ENCODE measurements around the gene COCH. TPM values are rescaled to one million over a fixed set of nuclear protein-coding genes. Genes with fewer than 3 reads are reported as not detected.

Gene COCH
- total RNA-seq, 1 experiment from 2014 or later = 9.4 TPM

- no peak overlapping the region for H3K27ac Mint-ChIP-seq
- H3K9me3 Mint-ChIP-seq = no peaks in the 10 kb centered on the region
- no peaks in the 10 kb centered on the region for H3K27me3 Mint-ChIP-seq (ENCODE audit: low read depth)
- CTCF ChIA-PET = no interaction called here
- H3K4me1 Mint-ChIP-seq = no peaks in the 10 kb centered on the region
- TF ChIP-seq ZMAT4 (CRISPR knock-in tag; IDR thresholded peaks at IDR 0.05) = no peak
- TF ChIP-seq USF1 (CRISPR knock-in tag; IDR thresholded peaks at IDR 0.05) = no peak
- no peak for TF ChIP-seq HMGXB4 (CRISPR knock-in tag; IDR thresholded peaks at IDR 0.05)
- TF ChIP-seq NR2C2 (CRISPR knock-in tag; IDR thresholded peaks at IDR 0.05) = no peak
- TF ChIP-seq SMAD3 (CRISPR knock-in tag; IDR thresholded peaks at IDR 0.05; ENCODE audit: borderline replicate concordance) = no peak
- no peak for TF ChIP-seq PRDM15 (CRISPR knock-in tag; IDR thresholded peaks at IDR 0.05)
- TF ChIP-seq ZNF671 (CRISPR knock-in tag; IDR thresholded peaks at IDR 0.05) = no peak
- TF ChIP-seq TCF7 (CRISPR knock-in tag; IDR thresholded peaks at IDR 0.05; ENCODE audit: low read depth) = no peak
- no peak for TF ChIP-seq GRHL2 (CRISPR knock-in tag; IDR thresholded peaks at IDR 0.05; ENCODE audit: insufficient replicate concordance, severe bottlenecking)
- no peak for TF ChIP-seq RORB (CRISPR knock-in tag; IDR thresholded peaks at IDR 0.05)
- TF ChIP-seq ATF2 (CRISPR knock-in tag; IDR thresholded peaks at IDR 0.05; ENCODE audit: borderline replicate concordance, low read depth) = no peak
- TF ChIP-seq ZNF512 (CRISPR knock-in tag; IDR thresholded peaks at IDR 0.05; ENCODE audit: borderline replicate concordance) = no peak
- TF ChIP-seq ZNF138 (CRISPR knock-in tag; conservative IDR thresholded peaks at IDR 0.05) = no peak
- TF ChIP-seq ETV6 (CRISPR knock-in tag; IDR thresholded peaks at IDR 0.05) = no peak
- TF ChIP-seq MXD4 (CRISPR knock-in tag; IDR thresholded peaks at IDR 0.05; ENCODE audit: borderline replicate concordance) = no peak
- H3K4me3 Mint-ChIP-seq = no peak overlapping the region
- DNase-seq (ENCODE audit: low spot score) = no peak
- no peaks in the 10 kb centered on the region for H3K36me3 Mint-ChIP-seq
- POLR2A ChIA-PET = no interaction called here
- ATAC-seq = no peak
Measured at GRCh38 chr14:30884901-30885300, 10.5 kb downstream of the COCH start.

Data from WTC11 (cell line).